ENCODE measurements around the gene SGSM2. TPM values are rescaled to one million over a fixed set of nuclear protein-coding genes. Genes with fewer than 3 reads are reported as not detected.

The SGSM2 gene
- total RNA-seq, 2 experiments from 2014 or later, result 36.6 to 39.2 TPM

- ChIA-PET POLR2A (interaction anchor here (0.8 to 3.2 kb wide), 7 partner anchors 10 to 119 kb away, joined by 3 to 35 read pairs (median 7); partner anchors contain the start of genes METTL16 and TSR1), CTCF (interaction anchor here (0.6 to 3.5 kb wide), 6 partner anchors 9 to 305 kb away, joined by 3 to 40 read pairs (median 13); partner anchors contain the start of gene MNT)
Measured at GRCh38 chr17:2392252-2393173, 55.2 kb downstream of the SGSM2 start.

- ChIA-PET POLR2A (interaction anchor here (0.6 to 3.2 kb wide), 5 partner anchors 9 to 57 kb away, joined by 3 to 35 read pairs (median 7); partner anchors contain the start of gene TSR1), CTCF (interaction anchor here (0.6 to 3.5 kb wide), 4 partner anchors 8 to 674 kb away, joined by 3 to 40 read pairs (median 25); partner anchors contain the start of gene MNT)
Measured at GRCh38 chr17:2393174-2393953, 56.1 kb downstream of the SGSM2 start.

- CTCF ChIA-PET, result interaction anchor here (2.9 to 3.4 kb wide), 2 partner anchors 7 to 22 kb away, joined by 23 to 27 read pairs; partner anchors contain the start of gene MNT
- POLR2A ChIA-PET, result interaction anchor here (0.6 to 3.2 kb wide), 3 partner anchors 8 to 58 kb away, joined by 3 to 35 read pairs (median 7); partner anchors contain the start of gene TSR1
Measured at GRCh38 chr17:2393954-2394749, 56.9 kb downstream of the SGSM2 start.

- CTCF ChIA-PET, result no interaction called here
- POLR2A ChIA-PET, result no interaction called here
Measured at GRCh38 chr17:2394775-2395201, 57.5 kb downstream of the SGSM2 start.

- POLR2A ChIA-PET, result no interaction called here
Measured at GRCh38 chr17:2395258-2396181, 58.2 kb downstream of the SGSM2 start.

GRCh38 chr17:2396192-2396567, 58.9 kb downstream of the SGSM2 start:
- ChIA-PET POLR2A (no interaction called here), CTCF (no interaction called here)

More at GRCh38 chr17:2395258-2396181, 58.2 kb downstream of the SGSM2 start:
- CTCF ChIA-PET, result no interaction called here

- ChIA-PET CTCF (no interaction called here), POLR2A (no interaction called here)
Measured at GRCh38 chr17:2396568-2397246, 59.4 kb downstream of the SGSM2 start.

GRCh38 chr17:2397247-2398171, 60.2 kb downstream of the SGSM2 start:
- POLR2A ChIA-PET, result no interaction called here
- CTCF ChIA-PET, result interaction anchor here (0.6 to 1.5 kb wide), 2 partner anchors 15 to 149 kb away, joined by 6 to 7 read pairs; no protein-coding TSS in a partner anchor

- ChIA-PET CTCF (interaction anchor here (0.6 to 1.5 kb wide), 2 partner anchors 15 to 149 kb away, joined by 6 to 7 read pairs; no protein-coding TSS in a partner anchor), POLR2A (no interaction called here)
Measured at GRCh38 chr17:2398182-2398581, 60.9 kb downstream of the SGSM2 start.

GRCh38 chr17:2398655-2399571, 61.6 kb downstream of the SGSM2 start:
- POLR2A ChIA-PET, result interaction anchor here (1.0 to 1.7 kb wide), 3 partner anchors 8 to 682 kb away, joined by 3 read pairs; no protein-coding TSS in a partner anchor
- CTCF ChIA-PET, result interaction anchor here (0.6 to 4.5 kb wide), 5 partner anchors 6 to 148 kb away, joined by 3 to 27 read pairs (median 7); no protein-coding TSS in a partner anchor

GRCh38 chr17:2399572-2400473, 62.5 kb downstream of the SGSM2 start:
- ChIA-PET POLR2A (interaction anchor here (1.0 to 1.7 kb wide), 4 partner anchors 9 to 683 kb away, joined by 3 read pairs; partner anchors contain the start of gene TSR1), CTCF (interaction anchor here (0.7 to 4.5 kb wide), 5 partner anchors 7 to 1618 kb away, joined by 3 to 27 read pairs (median 3); no protein-coding TSS in a partner anchor)

- ChIA-PET CTCF (interaction anchor here (0.7 to 4.5 kb wide), 4 partner anchors 8 to 1619 kb away, joined by 3 to 27 read pairs (median 12); no protein-coding TSS in a partner anchor), POLR2A (interaction anchor here (0.6 to 1.7 kb wide), 5 partner anchors 9 to 684 kb away, joined by 3 to 8 read pairs (median 3); partner anchors contain the start of gene TSR1)
Measured at GRCh38 chr17:2400474-2400866, 63.2 kb downstream of the SGSM2 start.

GRCh38 chr17:2400877-2401425, 63.6 kb downstream of the SGSM2 start, which contains the start of gene MNT:
Gene MNT (minus strand): TSS chr17:2401060. CDS start chr17:2400712, 348 bp downstream.
- ChIA-PET CTCF (interaction anchor here (0.7 to 4.5 kb wide), 5 partner anchors 8 to 1619 kb away, joined by 3 to 27 read pairs (median 7); no protein-coding TSS in a partner anchor), POLR2A (interaction anchor here (0.6 to 2.5 kb wide), 5 partner anchors 9 to 312 kb away, joined by 3 to 35 read pairs (median 3); partner anchors contain the start of gene TSR1)
